Stimulated activated CD8-positive, alpha-beta memory T cell treated with anti-CD3 and anti-CD28 coated beads, Interleukin-12 subunit alpha, Interleukin-12 subunit beta, amount 100 ng/mL, for 1 hour (primary cell): Measurements from ENCODE around the gene SH2D3A.
"Not testable (repeated sequence)": the region's sequence is repeated elsewhere in the genome, so short reads cannot be mapped to it uniquely, and the experiment has no call there.

Experiments
- DNase-seq: peaks from one replicate; pipeline ENCODE4 v3.0.0-alpha.2; 2020; ENCODE audit warnings: low read depth

SH2D3A gene

GRCh38 chr19:6721773-6722172 is 45.5 kb downstream of the SH2D3A start:
- DNase-seq, result no peak

GRCh38 chr19:6721138-6721474 is 46.1 kb downstream of the SH2D3A start:
- DNase-seq, result no peak

GRCh38 chr19:6720369-6721137 is 46.7 kb downstream of the SH2D3A start, which contains the start of gene C3:
C3 (minus strand) TSS chr19:6720650; CDS start chr19:6720589, 61 bp downstream.
- DNase-seq, result no peak

- no peak for DNase-seq
Measured at GRCh38 chr19:6719992-6720368, 47.3 kb downstream of the SH2D3A start.

- no peak for DNase-seq
Measured at GRCh38 chr19:6719540-6719861, 47.7 kb downstream of the SH2D3A start.

- DNase-seq, result no peak
Measured at GRCh38 chr19:6718741-6719539, 48.3 kb downstream of the SH2D3A start.

- no peak for DNase-seq
Measured at GRCh38 chr19:6718111-6718740, 49.0 kb downstream of the SH2D3A start.

- DNase-seq, result no peak
Measured at GRCh38 chr19:6717441-6717971, 49.7 kb downstream of the SH2D3A start.

GRCh38 chr19:6717036-6717435 is 50.2 kb downstream of the SH2D3A start:
- no peak for DNase-seq

- no peak for DNase-seq
Measured at GRCh38 chr19:6716610-6716970, 50.6 kb downstream of the SH2D3A start.

GRCh38 chr19:6714749-6715555 is 52.3 kb downstream of the SH2D3A start:
- no peak for DNase-seq

GRCh38 chr19:6713773-6714692 is 53.2 kb downstream of the SH2D3A start:
- no peak for DNase-seq

- DNase-seq, result no peak
Measured at GRCh38 chr19:6712692-6713670, 54.3 kb downstream of the SH2D3A start.

GRCh38 chr19:6712231-6712630 is 55.0 kb downstream of the SH2D3A start:
- DNase-seq, result no peak

GRCh38 chr19:6711605-6712004 is 55.6 kb downstream of the SH2D3A start:
- no peak for DNase-seq

GRCh38 chr19:6711078-6711361 is 56.2 kb downstream of the SH2D3A start:
- DNase-seq, result no peak

- no peak for DNase-seq
Measured at GRCh38 chr19:6710273-6711077, 56.8 kb downstream of the SH2D3A start.

- DNase-seq, result no peak
Measured at GRCh38 chr19:6709549-6709948, 57.7 kb downstream of the SH2D3A start.

- DNase-seq, result not testable (repeated sequence)
Measured at GRCh38 chr19:6708913-6709312, 58.3 kb downstream of the SH2D3A start.
